ENCODE results near the gene LARP7.

GRCh38 chr4:112673076-112673475, 36.1 kb downstream of the LARP7 start:
- TF ChIP-seq ZC3H10 (CRISPR knock-in tag; IDR thresholded peaks at IDR 0.05): no peak
- TF ChIP-seq PATZ1 (CRISPR knock-in tag; IDR thresholded peaks at IDR 0.05; ENCODE audit: borderline replicate concordance): no peak
- TF ChIP-seq TSHZ2 (CRISPR knock-in tag; IDR thresholded peaks at IDR 0.05): no peak
- no peak for TF ChIP-seq CREB5 (CRISPR knock-in tag; IDR thresholded peaks at IDR 0.05; ENCODE audit: low read depth)
- TF ChIP-seq ISL1 (CRISPR knock-in tag; IDR thresholded peaks at IDR 0.05): no peak
- no peak for TF ChIP-seq ZFP30 (CRISPR knock-in tag; IDR thresholded peaks at IDR 0.05)
- TF ChIP-seq ZNF565 (CRISPR knock-in tag; conservative IDR thresholded peaks at IDR 0.05; ENCODE audit: low read depth): no peak
- no peak for TF ChIP-seq ZFP3 (CRISPR knock-in tag; IDR thresholded peaks at IDR 0.05)
- TF ChIP-seq GLIS3 (CRISPR knock-in tag; IDR thresholded peaks at IDR 0.05): no peak
- no peak for TF ChIP-seq SNAI2 (CRISPR knock-in tag; IDR thresholded peaks at IDR 0.05)
- TF ChIP-seq ARNTL (CRISPR knock-in tag; IDR thresholded peaks at IDR 0.05; ENCODE audit: borderline replicate concordance, low read depth): no peak
- no peak for TF ChIP-seq RARB (CRISPR knock-in tag; IDR thresholded peaks at IDR 0.05)
